Skeletal muscle cell (primary cell): ENCODE results near the gene WDR88.

ENCODE experiments used
- DNase-seq: peaks from one replicate; pipeline ENCODE4 v3.0.0-alpha.2; 2010; ENCODE audit warnings: low read depth
- H3K4me3 ChIP-seq: 2 replicates; pipeline ENCODE4 v1.5.1; 2011; ENCODE audit warnings: low read depth, mild to moderate bottlenecking, control low read depth, low read length, moderate library complexity

Gene WDR88, protein sequence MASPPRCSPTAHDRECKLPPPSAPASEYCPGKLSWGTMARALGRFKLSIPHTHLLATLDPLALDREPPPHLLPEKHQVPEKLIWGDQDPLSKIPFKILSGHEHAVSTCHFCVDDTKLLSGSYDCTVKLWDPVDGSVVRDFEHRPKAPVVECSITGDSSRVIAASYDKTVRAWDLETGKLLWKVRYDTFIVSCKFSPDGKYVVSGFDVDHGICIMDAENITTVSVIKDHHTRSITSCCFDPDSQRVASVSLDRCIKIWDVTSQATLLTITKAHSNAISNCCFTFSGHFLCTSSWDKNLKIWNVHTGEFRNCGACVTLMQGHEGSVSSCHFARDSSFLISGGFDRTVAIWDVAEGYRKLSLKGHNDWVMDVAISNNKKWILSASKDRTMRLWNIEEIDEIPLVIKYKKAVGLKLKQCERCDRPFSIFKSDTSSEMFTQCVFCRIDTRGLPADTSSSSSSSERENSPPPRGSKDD

DNA sequence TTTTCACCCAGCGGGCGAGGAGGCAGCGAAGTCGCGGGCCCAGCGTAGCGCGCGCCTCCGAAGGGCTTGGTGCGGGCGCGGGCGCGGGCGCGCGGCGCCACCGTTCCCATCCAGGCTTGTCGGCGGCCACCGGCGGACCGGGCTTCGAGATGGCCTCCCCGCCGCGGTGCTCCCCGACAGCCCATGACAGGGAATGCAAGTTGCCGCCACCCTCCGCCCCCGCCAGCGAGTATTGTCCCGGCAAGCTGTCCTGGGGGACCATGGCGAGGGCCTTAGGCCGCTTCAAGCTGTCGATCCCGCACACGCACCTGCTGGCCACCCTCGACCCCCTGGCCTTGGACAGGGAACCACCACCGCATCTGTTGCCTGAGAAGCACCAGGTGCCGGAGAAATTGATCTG is at the start of gene WDR88:
Gene WDR88 (plus strand): TSS at position 94 of the 400 bp plus-strand sequence. CDS start 56 bp downstream, at position 150.
- no peak within 1 kb of the TSS for H3K4me3 ChIP-seq
- DNase-seq: no peak

DNA sequence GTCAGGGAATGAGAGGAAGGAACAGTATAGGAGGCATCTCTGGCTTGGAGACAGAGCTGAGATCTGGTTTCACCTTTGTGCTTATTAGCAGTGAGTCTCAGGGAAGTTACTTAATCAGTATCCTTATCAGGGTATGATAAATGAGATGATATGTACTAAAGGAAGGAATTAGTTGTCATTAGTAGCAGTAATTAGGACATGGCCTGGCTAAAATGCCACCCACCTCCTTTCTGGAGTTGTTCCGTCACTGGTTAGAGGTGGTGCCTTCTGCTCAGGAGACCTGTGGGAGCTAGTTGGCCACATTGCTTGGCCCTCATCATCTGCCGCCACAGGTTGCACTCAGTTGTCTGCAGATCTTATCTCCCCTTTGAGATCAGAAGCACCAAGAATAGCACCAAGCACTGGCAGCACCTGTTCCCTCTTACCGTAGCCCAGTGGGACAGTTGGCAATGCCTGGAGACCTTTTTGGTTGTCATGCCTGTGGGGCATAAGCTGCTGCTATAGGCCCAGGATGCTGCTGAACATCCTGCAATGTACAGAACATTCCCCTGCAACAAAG is 46.3 kb upstream of the WDR88 start:
- H3K4me3 ChIP-seq: no peak overlapping the region
- DNase-seq: no peak

DNA sequence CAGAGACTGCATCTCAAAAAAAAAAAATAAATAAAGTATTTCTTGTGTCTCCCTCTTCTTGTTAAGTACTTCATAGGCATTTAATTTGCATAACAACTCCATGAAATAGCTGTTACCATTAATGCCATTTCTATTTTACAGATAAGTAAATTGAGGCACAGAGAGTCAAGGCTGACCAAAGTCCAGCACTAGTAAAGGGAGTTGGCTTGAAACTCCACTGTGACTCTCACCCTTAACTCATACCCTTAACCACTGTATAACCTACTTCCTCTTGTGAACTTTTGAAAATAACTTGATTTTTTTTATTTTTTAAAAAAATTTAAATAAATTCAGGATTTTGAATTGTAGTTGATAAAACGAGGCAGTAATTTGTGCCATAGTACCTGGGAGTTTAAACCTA is 45.0 kb upstream of the WDR88 start:
- no peak overlapping the region for H3K4me3 ChIP-seq
- no peak for DNase-seq

DNA sequence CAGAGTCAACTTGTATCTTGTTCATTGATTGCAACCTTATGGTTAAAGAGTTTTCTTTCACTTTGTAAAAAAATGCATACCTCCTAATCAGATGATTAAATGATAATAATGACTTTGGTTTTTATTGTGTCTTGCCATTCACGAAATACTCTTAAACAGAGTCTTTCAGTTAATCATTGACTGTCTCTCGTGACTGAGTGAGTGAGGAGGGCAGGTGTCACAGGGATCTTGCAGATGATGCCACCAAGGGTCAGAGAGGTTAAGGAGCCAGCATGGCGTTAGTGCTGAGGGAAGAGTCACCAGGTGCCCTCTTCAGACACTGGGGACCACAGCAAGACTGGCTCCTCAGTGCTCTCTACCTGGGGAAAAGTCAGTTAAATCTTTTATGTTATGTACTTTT is 42.9 kb upstream of the WDR88 start:
- H3K4me3 ChIP-seq: no peak overlapping the region
- DNase-seq: no peak

- DNase-seq: no peak
- no peak overlapping the region for H3K4me3 ChIP-seq
These were observed 41.7 kb upstream of the WDR88 start for GRCh38 chr19:33090179-33090578.

GRCh38 chr19:33093420-33094210 is 38.3 kb upstream of the WDR88 start:
- H3K4me3 ChIP-seq: no peak overlapping the region
- DNase-seq: no peak

GRCh38 chr19:33094436-33095067 is 37.4 kb upstream of the WDR88 start:
- no peak overlapping the region for H3K4me3 ChIP-seq
- no peak for DNase-seq

GRCh38 chr19:33096005-33096404 is 35.9 kb upstream of the WDR88 start:
- no peak overlapping the region for H3K4me3 ChIP-seq
- DNase-seq: no peak

GRCh38 chr19:33098055-33098534 is 33.8 kb upstream of the WDR88 start:
- no peak for DNase-seq
- H3K4me3 ChIP-seq: no peak overlapping the region

DNA sequence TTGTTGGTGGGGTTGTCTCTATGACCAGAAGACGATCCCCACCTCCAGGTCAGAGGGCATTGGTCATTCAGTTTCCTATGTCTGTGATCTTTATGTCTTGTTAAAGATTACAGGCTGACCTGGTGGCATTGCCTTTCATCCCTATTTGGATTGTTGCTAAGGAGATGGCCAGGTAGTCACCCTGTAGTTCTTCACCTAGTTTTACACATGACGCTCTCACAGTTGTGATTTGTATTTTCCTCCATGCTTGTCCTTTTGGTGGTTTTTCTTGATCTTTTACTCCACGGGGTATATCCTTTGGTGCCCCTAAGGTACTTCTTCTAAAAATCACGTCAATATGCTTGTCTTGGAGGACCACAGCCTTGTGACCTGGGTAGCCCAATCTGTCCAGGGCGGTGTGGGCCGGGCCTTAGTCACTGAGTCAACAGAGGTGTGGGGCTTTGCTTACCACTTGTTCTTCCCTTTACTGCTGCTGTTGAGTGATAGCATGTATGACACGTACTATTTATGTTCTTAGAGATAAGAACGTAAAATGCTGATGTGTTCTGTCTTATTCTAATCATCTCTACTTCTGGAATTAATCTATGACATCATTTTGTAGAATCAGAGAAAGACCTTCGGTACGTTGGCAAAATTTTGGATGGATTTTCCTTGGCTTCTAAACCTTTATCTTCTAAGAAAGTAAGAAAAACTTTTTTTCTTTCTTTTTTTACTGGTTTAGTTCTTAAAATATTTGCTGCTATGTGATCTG is 30.8 kb upstream of the WDR88 start:
- DNase-seq: no peak
- H3K4me3 ChIP-seq: no peak overlapping the region

- DNase-seq: no peak
- H3K4me3 ChIP-seq: no peak overlapping the region
These were observed 29.0 kb upstream of the WDR88 start for GRCh38 chr19:33102893-33103292.

- no peak overlapping the region for H3K4me3 ChIP-seq
- DNase-seq: no peak
These were observed 23.8 kb upstream of the WDR88 start for GRCh38 chr19:33108161-33108560.

DNA sequence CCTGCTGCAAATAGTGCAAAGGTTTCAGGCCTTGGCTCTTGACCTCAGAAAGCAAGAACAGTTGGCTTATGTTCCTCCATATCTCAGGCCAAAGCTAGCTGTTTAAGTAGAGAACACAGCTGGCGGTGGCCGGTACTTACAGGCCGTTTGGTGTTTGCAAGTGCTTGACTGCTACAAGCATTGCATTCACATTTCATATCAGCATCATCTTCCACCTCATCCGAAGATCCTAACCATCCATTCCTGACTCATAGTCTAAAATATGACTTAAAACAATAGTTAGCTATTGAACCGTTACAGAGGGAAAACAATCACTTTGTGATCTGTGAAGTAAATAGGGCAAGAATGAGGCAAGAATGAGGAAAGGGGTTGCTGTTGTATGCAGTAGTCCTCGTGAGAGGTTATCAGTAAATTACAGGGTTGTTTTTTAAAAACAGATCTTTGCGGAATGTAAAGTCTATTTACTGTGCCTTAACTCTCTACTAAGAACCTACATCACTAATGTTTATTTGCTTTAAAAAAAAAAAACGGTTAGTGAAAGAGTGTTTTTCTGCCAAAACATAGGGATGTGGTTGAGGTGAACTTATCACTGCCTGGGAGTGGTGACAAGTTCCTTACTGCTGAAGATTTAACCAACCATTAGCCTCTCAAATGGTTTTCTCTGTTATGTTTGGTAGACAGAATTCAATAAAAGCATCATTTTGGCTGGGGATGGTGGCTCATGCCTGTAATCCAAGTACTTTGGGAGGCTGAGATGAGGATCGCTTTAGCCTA is 21.6 kb upstream of the WDR88 start:
- no peak for DNase-seq
- H3K4me3 ChIP-seq: no peak overlapping the region

DNA sequence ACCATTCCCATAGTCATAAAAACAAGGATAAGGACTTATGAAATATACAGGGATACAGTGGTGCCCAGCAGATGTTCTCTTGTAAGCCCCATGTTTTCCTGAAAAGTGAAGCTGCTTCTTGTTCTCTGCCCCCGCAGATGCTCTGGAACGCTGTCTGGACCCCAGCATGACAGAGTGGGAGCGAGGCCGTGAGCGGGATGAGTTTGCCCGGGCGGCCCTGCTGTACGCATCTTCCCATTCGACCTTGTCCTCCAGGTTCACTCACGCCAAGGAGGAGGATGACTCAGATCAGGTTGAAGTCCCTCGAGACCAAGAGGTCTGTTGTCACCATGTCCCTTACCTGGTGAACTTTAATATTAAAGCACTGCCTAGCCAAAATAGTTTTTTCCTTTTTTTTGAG is 20.3 kb upstream of the WDR88 start:
- H3K4me3 ChIP-seq: no peak overlapping the region
- no peak for DNase-seq

DNA sequence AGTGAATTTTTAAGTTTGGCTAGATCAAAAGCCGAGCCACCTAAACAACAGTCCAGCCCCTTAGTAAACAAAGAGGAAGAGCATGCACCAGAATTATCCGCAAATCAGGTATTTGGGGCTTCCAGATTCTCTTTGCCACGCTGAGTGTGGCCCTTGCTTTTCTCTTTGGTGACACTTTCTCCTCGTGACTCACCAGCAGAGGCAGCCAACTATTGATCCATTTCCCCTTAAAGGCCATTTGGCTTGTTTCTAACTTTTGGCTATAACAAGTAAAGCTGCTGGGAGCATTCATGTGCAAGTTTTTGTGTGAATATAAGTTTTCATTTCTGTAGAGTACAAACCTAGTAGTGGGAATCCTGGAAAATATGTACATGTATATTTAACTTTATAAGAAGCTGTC is 17.6 kb upstream of the WDR88 start:
- DNase-seq: no peak
- no peak overlapping the region for H3K4me3 ChIP-seq

DNA sequence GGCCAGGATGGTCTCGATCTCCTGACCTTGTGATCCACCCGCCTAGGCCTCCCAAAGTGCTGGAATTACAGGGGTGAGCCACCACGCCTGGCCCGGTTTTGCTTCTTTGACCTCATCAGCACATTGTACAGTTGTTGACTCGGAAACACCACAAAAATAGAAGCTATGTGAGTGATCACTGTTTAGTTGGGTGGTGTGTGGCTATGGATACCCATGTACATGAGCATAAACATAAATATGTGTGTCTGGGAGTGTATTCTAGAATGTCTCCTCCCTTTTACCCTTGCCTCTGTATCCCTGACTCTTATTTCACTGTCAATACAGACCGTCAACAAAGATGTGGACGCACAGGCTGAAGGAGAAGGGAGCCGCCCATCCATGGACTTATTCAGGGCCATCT is 14.4 kb upstream of the WDR88 start:
- no peak for DNase-seq
- H3K4me3 ChIP-seq: no peak overlapping the region

DNA sequence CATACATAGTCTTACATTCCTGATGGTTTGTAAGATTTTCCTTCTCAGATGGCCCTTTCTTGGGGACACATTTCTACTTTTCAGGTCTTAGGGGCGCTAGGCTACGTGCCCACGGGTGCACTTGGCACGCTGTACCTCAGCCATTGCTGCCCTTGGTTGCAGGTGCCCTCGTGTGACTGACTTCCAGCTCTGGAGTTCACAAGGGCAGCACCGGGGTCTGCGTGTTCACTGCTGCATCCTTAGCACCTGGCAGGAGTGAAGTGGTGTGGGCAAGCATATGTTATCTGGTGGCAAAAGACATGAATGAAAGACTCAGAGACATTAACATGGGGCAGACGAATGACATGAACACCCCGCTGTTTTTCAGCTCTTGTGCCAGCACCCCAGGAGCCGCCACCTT is 13.3 kb upstream of the WDR88 start:
- no peak overlapping the region for H3K4me3 ChIP-seq
- no peak for DNase-seq
